Karpas-422 (cell line): ENCODE data around the gene RNF130. TPM values are rescaled to one million over a fixed set of nuclear protein-coding genes. Genes with fewer than 3 reads are reported as not detected.

Experiments
- DNase-seq: peaks from one replicate; pipeline ENCODE4 v3.0.0-alpha.2; 2015
- H2AFZ ChIP-seq: fragments of 200-600 bp; sonication (generic); 2 replicates; pipeline ENCODE4 v1.6.1; 2014; ENCODE audit warnings: antibody characterized with exemption, low read length, mixed read lengths
- H3K27ac ChIP-seq: fragments of 200-600 bp; sonication (generic); 2 replicates; pipeline ENCODE4 v1.5.1; 2014; ENCODE audit warnings: mild to moderate bottlenecking, low read length, moderate library complexity
- H3K27me3 ChIP-seq: fragments of 200-600 bp; sonication (generic); 2 replicates; pipeline ENCODE4 v1.6.1; 2014; ENCODE audit warnings: low read length, mixed read lengths
- H3K36me3 ChIP-seq: fragments of 200-600 bp; sonication (generic); 2 replicates; pipeline ENCODE4 v1.6.1; 2014; ENCODE audit warnings: low read length, mixed read lengths; ENCODE audit not compliant: insufficient read depth
- H3K4me1 ChIP-seq: fragments of 200-600 bp; sonication (generic); 2 replicates; pipeline ENCODE4 v1.6.1; 2014; ENCODE audit warnings: mild to moderate bottlenecking, low read length, mixed read lengths
- H3K4me2 ChIP-seq: fragments of 200-600 bp; sonication (generic); 2 replicates; pipeline ENCODE4 v1.6.1; 2014; ENCODE audit warnings: low read length, low read depth, mild to moderate bottlenecking; ENCODE audit not compliant: poor library complexity, severe bottlenecking
- H3K4me3 ChIP-seq: fragments of 200-600 bp; sonication (generic); 2 replicates; pipeline ENCODE4 v1.5.1; 2014; ENCODE audit warnings: mild to moderate bottlenecking, antibody characterized with exemption, low read length, mixed read lengths
- H3K79me2 ChIP-seq: fragments of 200-600 bp; sonication (generic); 2 replicates; pipeline ENCODE4 v1.6.1; 2014; ENCODE audit warnings: mild to moderate bottlenecking, low read length, mixed read lengths
- H3K9ac ChIP-seq: fragments of 200-600 bp; sonication (generic); 2 replicates; pipeline ENCODE4 v1.6.0; 2014; ENCODE audit warnings: low read length
- H3K9me2 ChIP-seq: fragments of 200-600 bp; sonication (generic), shearing (Covaris generic); replicated peaks from 2 replicates; pipeline ENCODE4 v1.6.0; 2014; ENCODE audit warnings: mild to moderate bottlenecking, low read length, moderate library complexity; ENCODE audit not compliant: insufficient read depth
- H3K9me3 ChIP-seq: fragments of 300-700, 200-600 bp; sonication (generic); 2 replicates; pipeline ENCODE4 v1.6.1; 2014; ENCODE audit warnings: low read length, mixed read lengths
- H4K20me1 ChIP-seq: fragments of 200-600 bp; sonication (generic); 2 replicates; pipeline ENCODE4 v1.6.1; 2014; ENCODE audit warnings: mild to moderate bottlenecking, antibody characterized with exemption, low read length, low read depth; ENCODE audit not compliant: insufficient read depth
- small RNA-seq: library from RNA; depleted of rRNA; stranded (forward); fragments of <200 nt; gene quantifications from one replicate; pipeline ENCODE3, GENCODE V24; 2014
- total RNA-seq: library from RNA; depleted of rRNA; stranded (reverse); fragments of >200 nt; shearing (Covaris generic); gene quantifications from 2 replicates; pipeline ENCODE4 v1.2.3, GENCODE V29; 2014; ENCODE audit warnings: low replicate concordance; rRNA removed

Gene RNF130
- total RNA-seq, 1 experiment from 2014 or later: 0.41 TPM

GRCh38 chr5:179908528-179908927, 163.0 kb downstream of the RNF130 start:
- H3K79me2 ChIP-seq: peaks cover 35% of the 10 kb centered on the region
- H3K27ac ChIP-seq: no peak overlapping the region
- H3K36me3 ChIP-seq: peaks cover 5% of the 10 kb centered on the region; the same call in 1 of the 2 replicates
- peaks cover 19% of the 10 kb centered on the region for H3K4me1 ChIP-seq
- no peaks in the 10 kb centered on the region for H3K9me3 ChIP-seq
- H2AFZ ChIP-seq: no peak overlapping the region
- H3K9ac ChIP-seq: peak overlapping the region; percentile 81
- H3K4me3 ChIP-seq: peak overlapping the region; percentile 69; the same call in 1 of the 2 replicates
- H3K27me3 ChIP-seq: no peaks in the 10 kb centered on the region
- peaks cover 6% of the 10 kb centered on the region; the same call in 1 of the 2 replicates for H4K20me1 ChIP-seq
- no peaks in the 10 kb centered on the region for H3K9me2 ChIP-seq
- DNase-seq: no peak
- H3K4me2 ChIP-seq: peak overlapping the region; percentile 85

- H2AFZ ChIP-seq: peak within 1 kb of the TSS; percentile 96
- H3K27me3 ChIP-seq: no peaks in the 10 kb centered on the region
- no peaks in the 10 kb centered on the region for H3K9me3 ChIP-seq
- peaks cover 5% of the 10 kb centered on the region; the same call in 1 of the 2 replicates for H3K36me3 ChIP-seq
- H4K20me1 ChIP-seq: peaks cover 6% of the 10 kb centered on the region; the same call in 1 of the 2 replicates
- H3K27ac ChIP-seq: peak within 1 kb of the TSS; percentile 59
- H3K4me2 ChIP-seq: peak within 1 kb of the TSS; percentile 85
- peak; percentile 91 for DNase-seq
- peaks cover 40% of the 10 kb centered on the region for H3K79me2 ChIP-seq
- peak within 1 kb of the TSS; percentile 71 for H3K4me3 ChIP-seq
- peaks cover 19% of the 10 kb centered on the region for H3K4me1 ChIP-seq
- H3K9me2 ChIP-seq: no peaks in the 10 kb centered on the region
- peak within 1 kb of the TSS; percentile 94 for H3K9ac ChIP-seq
These were observed 163.8 kb downstream of the RNF130 start, which contains the start of gene TBC1D9B for GRCh38 chr5:179907556-179908324. TBC1D9B (minus strand) TSS chr5:179907897; CDS start chr5:179907821, 76 bp downstream.

- H3K9ac ChIP-seq: peak overlapping the region; percentile 94
- no peak overlapping the region; the same call in 1 of the 2 replicates for H2AFZ ChIP-seq
- peaks cover 5% of the 10 kb centered on the region; the same call in 1 of the 2 replicates for H3K36me3 ChIP-seq
- DNase-seq: peak; percentile 77
- H3K27ac ChIP-seq: peak overlapping the region; percentile 59
- peaks cover 42% of the 10 kb centered on the region for H3K79me2 ChIP-seq
- peak overlapping the region; percentile 71 for H3K4me3 ChIP-seq
- H3K9me2 ChIP-seq: no peaks in the 10 kb centered on the region
- peak overlapping the region; percentile 82 for H3K4me2 ChIP-seq
- no peaks in the 10 kb centered on the region for H3K27me3 ChIP-seq
- H3K9me3 ChIP-seq: no peaks in the 10 kb centered on the region
- peaks cover 19% of the 10 kb centered on the region for H3K4me1 ChIP-seq
- peaks cover 6% of the 10 kb centered on the region; the same call in 1 of the 2 replicates for H4K20me1 ChIP-seq
These were observed 164.6 kb downstream of the RNF130 start for GRCh38 chr5:179906795-179907555.

- H3K27ac ChIP-seq: peak overlapping the region; percentile 59
- peaks cover 43% of the 10 kb centered on the region for H3K79me2 ChIP-seq
- peak overlapping the region; percentile 82 for H3K4me2 ChIP-seq
- no peak overlapping the region for H2AFZ ChIP-seq
- H3K4me3 ChIP-seq: peak overlapping the region; percentile 71
- H4K20me1 ChIP-seq: peaks cover 6% of the 10 kb centered on the region; the same call in 1 of the 2 replicates
- H3K9me3 ChIP-seq: no peaks in the 10 kb centered on the region
- DNase-seq: no peak
- H3K9ac ChIP-seq: peak overlapping the region; percentile 94
- peaks cover 19% of the 10 kb centered on the region for H3K4me1 ChIP-seq
- H3K9me2 ChIP-seq: no peaks in the 10 kb centered on the region
- H3K36me3 ChIP-seq: peaks cover 5% of the 10 kb centered on the region
- H3K27me3 ChIP-seq: no peaks in the 10 kb centered on the region
These were observed 165.2 kb downstream of the RNF130 start for GRCh38 chr5:179906294-179906794.

GRCh38 chr5:179905161-179905560, 166.4 kb downstream of the RNF130 start:
- H3K9ac ChIP-seq: no peak overlapping the region
- peaks cover 19% of the 10 kb centered on the region for H3K4me1 ChIP-seq
- H4K20me1 ChIP-seq: peaks cover 6% of the 10 kb centered on the region; the same call in 1 of the 2 replicates
- no peak for DNase-seq
- H3K27me3 ChIP-seq: no peaks in the 10 kb centered on the region
- H3K4me2 ChIP-seq: no peak overlapping the region
- H3K27ac ChIP-seq: no peak overlapping the region
- H3K79me2 ChIP-seq: peaks cover 45% of the 10 kb centered on the region
- H3K4me3 ChIP-seq: no peak overlapping the region
- peaks cover 8% of the 10 kb centered on the region for H3K36me3 ChIP-seq
- no peaks in the 10 kb centered on the region for H3K9me3 ChIP-seq
- H2AFZ ChIP-seq: no peak overlapping the region
- H3K9me2 ChIP-seq: no peaks in the 10 kb centered on the region

Small RNAs within 50 kb of the gene (small RNA-seq; reads per million reads assigned to genes)
- not detected for gene MIR340

Other genes with a start within 250 kb of the RNF130 start
- 33.6 and 55.7 TPM in 2 replicates for gene MRNIP, start 212.9 kb downstream of the RNF130 start, total RNA-seq
- 66.0 and 106 TPM in 2 replicates for gene TBC1D9B, start 163.9 kb downstream of the RNF130 start, total RNA-seq
- gene RASGEF1C, start 137.5 kb upstream of the RNF130 start, total RNA-seq: not detected in 2 replicates
- gene MAPK9, start 220.3 kb upstream of the RNF130 start, total RNA-seq: 26.8 and 33.0 TPM in 2 replicates